ENCODE data around the gene MECR. TPM values are rescaled to one million over a fixed set of nuclear protein-coding genes. Genes with fewer than 3 reads are reported as not detected.
"Not testable (repeated sequence)": the region's sequence is repeated elsewhere in the genome, so short reads cannot be mapped to it uniquely, and the experiment has no call there.

MECR gene
- total RNA-seq, 1 donor from 2014 or later, result 57.4 TPM

GRCh38 chr1:29172415-29172939 is 58.3 kb downstream of the MECR start:
- DNase-seq (ENCODE audit: low spot score), result no peak

DNA sequence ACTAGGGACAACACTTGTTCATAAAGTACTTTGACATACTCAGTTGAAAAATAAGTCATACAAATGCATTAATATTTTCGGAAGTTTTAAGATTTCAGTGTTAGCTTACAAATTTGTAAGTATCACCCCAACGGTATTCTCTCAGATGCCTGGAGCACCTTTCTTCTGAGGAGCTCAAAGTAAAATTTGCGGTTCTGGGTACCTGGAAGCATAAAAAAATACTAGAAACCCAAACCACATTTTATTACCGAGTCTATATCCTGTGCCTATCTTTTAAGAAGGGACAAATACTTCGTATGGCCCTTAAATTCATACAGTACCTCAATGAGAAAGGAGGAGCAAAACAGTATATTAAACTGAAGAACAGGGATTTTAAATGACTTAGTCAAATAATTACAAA is 59.2 kb downstream of the MECR start:
- DNase-seq (ENCODE audit: low spot score), result no peak

- no peak for DNase-seq (ENCODE audit: low spot score)
Measured at GRCh38 chr1:29171089-29171488, 59.6 kb downstream of the MECR start.

- no peak for DNase-seq (ENCODE audit: low spot score)
Measured at GRCh38 chr1:29169976-29170375, 60.8 kb downstream of the MECR start.

GRCh38 chr1:29167904-29168303 is 62.8 kb downstream of the MECR start:
- no peak for DNase-seq (ENCODE audit: low spot score)

DNA sequence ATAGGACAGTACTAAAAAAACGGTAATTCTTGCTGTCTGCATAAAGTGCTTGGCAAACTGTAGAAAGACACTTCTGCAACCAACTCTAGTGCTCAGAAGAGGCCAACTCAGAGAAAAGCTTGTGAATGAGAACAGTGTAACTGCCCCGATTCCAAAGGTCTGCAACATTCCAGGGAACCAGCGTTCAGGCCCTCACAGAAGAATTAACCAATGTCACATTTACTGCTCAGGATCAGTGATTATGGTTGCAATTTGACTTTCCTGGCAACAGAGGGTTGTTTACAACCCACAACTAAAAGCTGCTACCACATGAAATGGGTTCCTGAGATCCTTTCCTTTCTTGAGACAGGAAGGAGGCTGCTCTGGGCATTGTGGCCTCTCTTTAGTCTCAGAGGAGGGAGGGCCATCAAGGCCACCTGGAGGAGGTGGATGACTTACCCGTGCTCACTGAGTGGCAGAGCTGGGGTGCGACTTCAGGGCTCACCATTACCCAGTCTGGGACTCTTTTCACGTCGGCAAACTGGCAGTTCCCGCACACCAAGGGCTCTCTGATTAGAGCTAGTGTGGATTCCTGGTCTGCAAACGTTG is 64.3 kb downstream of the MECR start:
- no peak for DNase-seq (ENCODE audit: low spot score)

DNA sequence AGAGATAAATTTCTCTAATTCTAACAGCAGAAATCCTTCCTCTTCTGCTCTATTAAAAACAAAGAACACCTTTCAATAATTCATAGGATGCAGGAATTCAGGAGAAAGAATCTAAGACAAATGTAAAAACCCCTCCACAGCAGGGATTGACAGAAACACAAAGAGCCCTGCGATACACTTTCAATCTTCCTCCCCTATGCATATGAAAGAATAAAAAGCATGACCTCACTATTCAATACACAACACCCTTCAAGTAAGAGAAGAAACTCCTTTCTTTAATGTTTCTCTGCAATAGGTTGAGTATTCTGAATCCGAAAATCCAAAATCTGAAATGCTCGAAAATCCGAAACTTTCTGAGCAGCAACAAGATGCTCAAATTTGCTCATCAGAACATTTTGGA is 66.1 kb downstream of the MECR start:
- DNase-seq (ENCODE audit: low spot score), result no peak

GRCh38 chr1:29162476-29163138 is 68.1 kb downstream of the MECR start:
- DNase-seq (ENCODE audit: low spot score), result no peak

GRCh38 chr1:29162025-29162424 is 68.7 kb downstream of the MECR start:
- no peak for DNase-seq (ENCODE audit: low spot score)

- DNase-seq (ENCODE audit: low spot score), result no peak
Measured at GRCh38 chr1:29159773-29160172, 71.0 kb downstream of the MECR start.

GRCh38 chr1:29157269-29157601 is 73.5 kb downstream of the MECR start:
- no peak for DNase-seq (ENCODE audit: low spot score)

- DNase-seq (ENCODE audit: low spot score), result no peak
Measured at GRCh38 chr1:29156543-29157268, 74.0 kb downstream of the MECR start.

DNA sequence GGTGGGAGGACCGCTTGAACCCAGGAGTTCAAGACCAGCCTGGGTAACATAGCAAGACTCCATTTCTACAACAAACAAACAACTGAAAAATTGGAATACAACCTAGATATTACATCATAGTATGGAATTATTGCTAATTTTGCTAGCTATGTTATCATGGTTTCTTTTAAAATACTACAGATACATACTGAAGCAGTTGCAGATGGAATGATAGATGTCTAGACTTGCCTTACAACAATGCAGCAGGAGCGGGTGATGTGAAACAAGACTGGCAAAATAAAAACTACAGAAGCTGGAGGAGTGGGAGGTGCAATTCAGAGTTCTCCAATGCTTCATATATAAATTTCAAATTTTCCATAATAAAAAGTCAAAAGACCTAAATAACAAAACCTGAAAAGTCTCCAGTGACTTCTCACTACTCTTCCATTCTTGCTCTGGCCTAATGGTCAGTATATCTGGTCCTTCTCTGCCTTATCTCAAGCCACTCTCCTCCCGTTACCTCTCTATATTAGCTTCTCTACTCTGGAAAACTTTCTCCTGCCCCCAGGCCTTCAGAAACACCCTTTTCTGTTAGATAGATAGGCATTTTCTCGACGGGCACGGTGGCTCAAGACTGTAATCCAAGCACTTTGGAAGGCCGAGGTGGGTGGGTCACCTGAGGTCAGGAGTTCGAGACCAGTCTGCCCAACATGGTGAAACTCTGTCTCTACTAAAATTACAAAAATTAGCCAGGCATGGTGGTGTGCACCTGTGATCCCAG is 78.5 kb downstream of the MECR start:
- no peak for DNase-seq (ENCODE audit: low spot score)

- DNase-seq (ENCODE audit: low spot score), result not testable (repeated sequence)
Measured at GRCh38 chr1:29150346-29150745, 80.4 kb downstream of the MECR start.

DNA sequence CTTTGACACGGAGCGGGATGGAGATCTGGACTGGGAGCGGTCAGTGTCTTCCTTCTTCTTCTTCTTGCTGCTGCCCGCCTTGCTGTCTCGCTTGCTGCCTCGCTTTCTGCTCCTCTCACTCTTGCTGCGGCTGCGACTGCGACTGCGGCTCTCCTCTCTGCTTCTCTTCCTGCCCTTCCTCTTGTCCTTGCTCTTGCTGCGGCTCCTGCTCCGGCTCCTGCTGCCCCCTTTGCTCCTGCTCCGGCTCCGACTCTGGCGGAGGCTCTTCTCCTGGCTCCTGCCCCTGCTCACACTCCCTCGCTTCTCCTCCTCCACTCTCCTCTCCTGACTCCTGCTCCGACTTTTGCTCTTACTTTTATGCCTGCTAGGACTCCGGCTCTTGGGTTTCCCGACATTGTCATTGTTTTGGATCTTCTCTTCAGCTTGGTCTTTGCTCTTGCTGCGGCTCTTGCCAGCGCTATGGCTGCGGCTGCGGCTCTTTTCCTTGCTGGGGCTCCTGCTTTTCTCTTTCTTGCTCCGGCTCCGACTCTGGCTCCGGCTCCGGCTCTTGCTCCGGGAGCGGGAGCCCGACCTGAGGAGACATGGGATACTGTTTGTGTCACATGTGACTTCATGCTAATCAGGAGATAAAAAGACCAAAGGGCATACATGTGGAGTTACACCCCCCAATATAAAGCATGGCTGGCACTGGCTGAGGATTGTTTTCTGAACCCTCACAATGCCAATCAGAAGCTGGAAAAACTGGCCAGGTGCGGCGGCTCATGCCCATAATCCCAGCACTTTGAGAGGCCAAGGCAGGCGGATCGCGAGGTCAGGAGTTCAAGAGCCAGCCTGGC is 81.9 kb downstream of the MECR start:
- DNase-seq (ENCODE audit: low spot score), result no peak

DNA sequence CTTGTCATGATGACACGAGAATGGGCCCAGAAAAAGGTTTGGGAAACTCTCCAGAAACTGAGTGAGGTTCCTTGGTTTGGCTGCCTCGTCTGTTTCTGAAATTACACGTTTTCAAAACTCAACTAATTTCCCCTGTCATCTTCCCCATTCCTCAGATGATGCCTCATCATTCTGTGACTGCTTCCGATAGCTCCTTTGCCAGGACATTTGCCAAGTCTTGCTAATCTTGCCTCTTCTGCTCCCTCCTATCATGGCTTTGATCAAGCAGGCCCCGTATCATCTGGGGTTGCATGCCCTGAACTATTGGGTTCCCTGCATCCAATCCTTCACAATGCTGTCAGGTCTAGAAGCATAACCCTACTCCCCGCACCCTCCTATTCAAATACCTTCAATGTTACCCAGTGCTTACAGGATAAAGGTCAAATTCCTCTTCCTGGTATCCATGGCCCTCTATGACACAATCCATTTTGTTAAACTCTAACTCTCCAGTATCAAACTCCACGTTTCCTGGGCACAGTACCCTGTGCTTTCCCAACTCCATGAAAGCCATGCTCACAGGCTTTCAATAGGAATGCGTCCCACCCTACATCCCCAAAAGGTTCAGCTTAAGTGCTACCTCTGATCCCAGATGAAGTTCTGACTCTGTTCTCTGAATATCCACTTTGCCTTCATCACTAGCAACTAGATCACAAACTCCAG is 84.8 kb downstream of the MECR start:
- no peak for DNase-seq (ENCODE audit: low spot score)

- DNase-seq (ENCODE audit: low spot score), result no peak
Measured at GRCh38 chr1:29144178-29144577, 86.6 kb downstream of the MECR start.

- DNase-seq (ENCODE audit: low spot score), result no peak
Measured at GRCh38 chr1:29142714-29143113, 88.0 kb downstream of the MECR start.
